GM19468 (cell line): ENCODE results near the gene KIAA1217.

Experiments
- ATAC-seq: cut with Tn5 transposase; IDR thresholded peaks from one replicate; pipeline ENCODE4 v1.9.1; 2021; ENCODE audit warnings: mild to moderate bottlenecking, moderate library complexity, moderate number of reproducible peaks; ENCODE audit not compliant: unreplicated experiment; ENCODE audit errors: extremely low read depth

Gene KIAA1217

DNA sequence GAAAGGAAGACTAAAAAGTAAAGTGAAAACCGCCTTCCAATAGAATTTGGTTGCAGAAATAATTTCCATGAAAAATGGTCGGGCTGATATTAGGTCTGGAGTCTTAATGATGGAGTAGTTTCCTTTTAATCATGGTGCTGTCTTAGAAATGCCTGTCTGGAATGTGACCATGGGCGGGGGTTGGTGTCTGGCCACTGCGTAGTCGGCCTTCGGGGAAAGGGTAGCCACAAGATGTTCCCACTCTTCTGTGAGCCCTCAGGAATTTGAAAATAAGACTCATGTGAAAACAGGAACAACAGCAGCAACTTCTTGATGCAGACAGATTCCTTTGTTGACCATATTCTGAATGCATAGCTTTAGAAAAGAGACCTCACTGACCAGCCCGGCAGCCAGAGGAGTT, 176.8 kb downstream of the KIAA1217 start:
- ATAC-seq: no peak

DNA sequence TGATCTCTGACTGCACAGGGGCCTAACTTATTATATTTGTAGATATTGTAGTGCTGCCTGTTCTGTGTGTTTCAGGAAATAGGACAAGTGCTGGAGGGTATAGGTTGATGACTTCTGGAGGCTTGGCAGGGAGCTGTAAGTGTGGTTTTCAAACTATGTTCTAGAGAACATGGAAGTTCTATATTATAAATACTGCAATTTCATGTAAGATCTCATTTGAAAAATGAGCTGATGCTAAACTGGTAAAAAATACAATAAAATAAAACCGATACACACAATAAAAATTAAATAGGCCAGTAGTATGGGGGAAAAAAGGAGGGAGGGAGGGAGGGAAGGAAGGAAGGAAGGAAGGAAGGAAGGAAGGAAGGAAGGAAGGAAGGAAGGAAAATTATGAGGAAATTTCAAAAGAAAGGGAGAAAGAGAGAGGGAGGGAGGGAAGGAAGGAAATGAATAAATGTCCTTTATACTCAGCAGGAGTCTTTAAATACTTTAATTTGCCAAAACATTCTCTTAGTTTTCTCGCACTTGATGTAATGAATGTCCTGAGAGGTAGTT, 181.3 kb downstream of the KIAA1217 start:
- ATAC-seq: no peak

DNA sequence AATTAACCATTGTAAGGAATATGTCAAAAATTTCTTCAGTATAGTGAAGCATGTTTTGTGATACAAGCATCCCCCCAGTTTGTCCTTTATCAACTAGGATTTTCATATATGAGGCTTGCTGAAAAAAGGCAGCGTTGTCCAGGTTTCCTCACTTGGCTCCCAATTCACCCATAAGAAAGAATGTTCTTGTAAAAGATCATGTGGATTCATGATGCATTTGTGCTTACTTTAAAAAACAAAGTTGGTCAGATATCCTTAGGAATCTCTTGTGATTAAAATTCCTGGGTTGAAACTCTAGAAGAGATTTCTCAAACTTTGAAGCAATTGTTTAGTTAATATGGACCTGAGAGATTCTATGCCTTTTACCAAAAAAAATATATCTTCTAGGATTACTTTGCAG, 181.8 kb downstream of the KIAA1217 start:
- ATAC-seq: no peak

DNA sequence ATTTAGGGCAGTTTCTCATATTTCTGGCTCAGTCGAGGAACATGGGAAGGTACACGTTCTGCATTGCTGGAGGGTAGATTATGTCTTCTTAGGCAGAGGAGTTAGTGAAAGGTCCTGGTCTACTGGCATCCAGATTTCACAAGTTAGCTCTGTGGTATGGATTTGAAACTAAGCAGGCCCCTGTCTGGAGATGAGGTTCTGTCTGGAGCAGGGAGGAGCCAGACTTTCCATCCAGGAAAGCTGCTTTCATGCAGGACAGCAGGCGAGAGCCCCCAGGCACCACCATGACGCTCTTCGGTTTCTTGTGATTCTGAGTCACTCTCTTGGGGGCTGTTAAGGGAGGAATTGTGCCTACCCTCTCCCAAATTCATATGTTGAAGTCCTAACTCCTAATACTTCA, 184.3 kb downstream of the KIAA1217 start:
- no peak for ATAC-seq

DNA sequence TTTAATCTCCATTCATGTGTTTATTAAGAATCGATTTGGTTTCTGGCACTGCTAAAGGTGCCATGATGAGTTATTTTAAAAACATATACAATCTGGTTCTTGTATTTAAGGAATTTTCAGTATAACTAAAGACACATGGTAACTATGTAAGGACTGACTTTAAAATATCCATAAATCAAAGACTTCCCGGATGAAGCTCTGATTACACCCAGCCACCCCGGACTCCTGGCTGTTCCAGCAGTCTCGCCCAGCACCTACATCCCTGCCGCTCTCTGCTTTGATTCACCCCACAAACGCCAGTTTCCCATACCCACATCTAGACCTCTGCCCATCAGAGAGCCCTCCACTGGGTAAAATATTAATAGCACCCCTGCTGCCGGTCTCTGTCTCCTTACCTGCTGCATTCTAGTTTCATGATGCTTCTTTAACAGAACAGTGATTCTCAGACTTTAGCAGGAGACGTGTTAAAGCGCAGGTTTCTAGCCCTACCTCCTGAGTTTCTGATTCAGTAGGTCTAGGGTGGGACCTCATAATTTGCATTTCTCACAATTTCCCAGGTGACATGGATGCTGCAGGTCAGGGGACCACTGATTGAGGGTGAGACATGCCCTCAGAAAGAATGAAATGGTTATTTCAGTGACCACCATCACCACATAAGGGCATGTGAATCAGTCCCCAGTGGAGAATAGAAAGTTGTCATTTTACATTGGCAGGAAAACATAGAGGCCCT, 185.7 kb downstream of the KIAA1217 start:
- peak; percentile 23 for ATAC-seq

DNA sequence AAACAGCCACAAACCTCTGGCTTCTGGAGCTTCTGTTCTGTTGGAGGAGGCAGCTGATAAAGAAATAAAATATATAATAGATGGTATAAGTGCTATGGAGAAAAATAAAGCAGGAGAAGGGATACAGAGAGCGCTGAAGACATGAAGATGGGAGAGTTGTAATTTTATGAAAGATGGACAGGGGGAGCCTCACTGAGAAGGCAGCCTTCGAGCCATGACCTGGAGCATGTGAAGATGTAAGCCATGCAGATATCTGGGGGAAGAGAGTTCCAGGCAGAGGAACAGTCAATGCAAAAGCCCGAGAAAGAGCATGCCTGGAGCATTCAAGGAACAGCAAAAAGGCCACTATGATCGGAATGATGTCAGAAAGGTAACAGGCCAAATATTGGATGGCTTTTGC, 187.5 kb downstream of the KIAA1217 start:
- no peak for ATAC-seq

DNA sequence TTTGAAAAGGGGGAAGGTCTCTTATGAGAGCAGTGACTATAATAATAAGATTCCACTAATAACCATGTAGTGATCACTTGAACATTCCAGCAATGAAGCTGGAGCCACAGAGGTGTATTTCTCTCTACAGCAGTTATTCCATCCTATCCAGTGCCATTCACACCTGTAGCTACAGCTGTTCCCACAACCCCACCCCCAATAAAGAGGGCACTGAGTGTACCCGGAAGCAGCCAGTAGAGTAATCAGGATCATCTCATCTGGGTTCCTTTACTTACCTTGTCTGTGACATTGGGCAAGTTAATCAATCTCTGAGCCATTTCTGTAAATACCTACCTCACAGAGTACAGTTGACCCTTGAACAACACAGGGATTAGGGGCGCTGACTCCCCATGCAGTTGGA, 188.7 kb downstream of the KIAA1217 start:
- no peak for ATAC-seq

DNA sequence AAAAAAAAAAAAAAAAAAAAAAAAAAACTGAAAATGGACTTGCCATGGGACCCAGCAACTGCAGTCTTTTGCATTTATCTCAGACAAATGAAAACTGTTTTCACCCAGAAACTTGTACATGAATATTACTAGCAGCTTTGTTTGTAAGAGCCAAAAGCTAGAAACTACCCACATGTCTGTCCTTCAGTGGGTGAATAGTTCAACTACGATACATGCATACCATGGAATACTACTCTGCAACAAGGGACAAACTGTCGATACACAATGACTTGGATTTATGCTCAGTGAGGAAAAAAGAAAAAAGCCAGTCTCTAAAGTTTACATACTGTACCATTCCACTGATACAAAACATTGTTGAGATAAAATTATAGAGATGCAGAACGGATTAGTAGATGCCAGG, 195.6 kb downstream of the KIAA1217 start:
- no peak for ATAC-seq

DNA sequence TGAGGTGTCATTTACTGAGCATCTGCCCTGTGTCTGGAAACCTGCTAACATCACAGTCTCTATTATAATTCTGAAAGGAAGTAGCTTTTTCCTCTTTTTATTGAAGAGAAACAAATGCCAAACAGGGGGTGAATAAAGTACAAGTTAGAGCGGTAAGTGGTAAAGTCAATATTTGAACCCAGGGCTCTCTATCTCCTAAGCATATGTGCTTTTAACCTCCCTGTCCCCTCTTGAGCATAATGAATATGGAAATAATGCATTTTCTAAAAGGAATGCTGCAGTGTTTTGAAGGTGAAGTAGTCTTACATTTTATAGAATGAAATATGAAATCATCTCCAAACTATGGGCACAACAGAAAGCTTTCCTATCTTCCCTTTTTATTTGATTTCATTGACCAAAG, 196.7 kb downstream of the KIAA1217 start:
- no peak for ATAC-seq

DNA sequence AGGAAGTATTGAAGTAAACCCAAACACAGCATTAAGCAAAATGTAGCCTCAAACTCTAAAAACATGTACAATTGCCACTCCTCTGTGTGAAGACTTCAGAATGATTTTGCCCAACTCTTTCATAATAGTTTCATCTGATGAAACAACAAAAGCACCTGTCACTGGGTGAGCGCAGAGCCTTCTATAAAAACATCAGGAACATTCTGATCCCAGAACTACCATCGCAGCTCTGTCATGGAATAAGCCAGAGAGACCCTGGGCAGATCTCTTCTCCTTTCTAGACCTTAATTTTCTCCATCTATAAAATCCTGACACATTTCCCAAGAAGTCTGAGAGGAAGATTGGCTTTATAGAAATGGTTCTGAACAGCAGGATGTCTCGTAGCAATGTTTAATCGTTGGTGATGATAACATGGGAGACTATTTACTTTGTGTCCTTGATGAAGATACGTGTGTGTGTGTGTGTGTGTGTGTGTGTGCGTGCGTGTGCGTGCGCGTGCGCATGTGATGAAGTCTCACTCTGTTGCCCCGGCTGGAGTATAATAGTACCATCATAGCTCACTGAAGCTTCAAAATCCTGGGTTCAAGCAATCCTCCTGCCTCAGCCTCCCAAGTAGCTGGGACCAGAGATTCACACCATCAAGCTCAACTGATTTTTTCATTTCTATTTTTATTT, 198.0 kb downstream of the KIAA1217 start:
- no peak for ATAC-seq

DNA sequence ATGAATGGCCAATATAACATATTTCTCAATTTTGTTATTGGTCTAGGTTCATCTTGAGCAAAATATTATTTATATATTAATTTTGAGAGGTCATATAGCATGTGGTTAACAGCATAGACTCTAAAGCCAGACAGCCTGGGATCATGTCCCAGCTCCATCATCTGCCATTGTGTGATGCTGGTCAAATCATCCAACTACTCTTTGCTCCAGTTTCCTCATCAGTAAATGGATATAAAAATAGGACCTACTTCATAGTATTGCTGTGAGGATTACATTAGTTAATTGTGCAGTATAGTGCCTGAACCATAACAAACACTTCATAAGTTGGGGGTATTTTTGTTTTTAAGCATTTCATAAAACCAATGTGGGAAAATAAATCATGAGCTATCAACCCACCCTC, 199.0 kb downstream of the KIAA1217 start:
- no peak for ATAC-seq

DNA sequence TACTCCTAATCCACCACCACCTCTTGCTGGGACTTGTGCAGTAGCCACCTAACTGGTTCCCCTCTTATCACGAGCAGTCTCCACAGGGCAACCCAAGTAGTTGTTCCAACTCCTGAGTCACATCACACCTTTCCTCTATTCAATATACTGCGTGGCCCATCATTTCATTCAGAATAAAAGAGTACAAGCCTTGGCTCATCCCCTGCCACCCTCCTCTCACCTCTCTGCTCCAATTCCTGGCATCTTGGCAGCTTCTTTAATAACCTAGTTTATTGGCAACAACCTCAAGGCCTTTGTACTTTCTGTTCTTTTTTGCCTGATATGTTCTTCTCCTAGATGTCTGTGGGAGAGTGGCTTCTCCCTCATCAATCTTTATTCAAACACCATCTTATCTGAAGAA, 199.4 kb downstream of the KIAA1217 start:
- ATAC-seq: no peak

DNA sequence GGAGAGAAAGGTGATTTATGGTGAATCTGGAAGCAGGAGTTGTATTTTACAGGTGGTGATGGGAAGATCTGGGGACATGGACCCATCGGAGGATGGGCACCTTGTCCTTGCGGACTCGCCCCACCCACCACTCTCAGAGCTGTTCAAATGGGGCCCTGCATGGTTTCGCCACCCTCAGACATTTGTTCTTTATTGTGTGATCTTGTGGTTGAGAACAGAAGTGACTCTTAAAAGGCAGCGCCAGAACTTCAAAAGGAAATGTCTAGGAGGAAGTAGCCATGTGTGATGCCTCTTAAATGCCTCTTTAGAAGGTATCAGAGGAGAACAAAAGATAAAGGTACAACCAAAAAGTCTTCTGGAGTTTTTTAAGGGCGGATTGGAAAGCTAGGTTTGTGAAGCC, 205.7 kb downstream of the KIAA1217 start:
- no peak for ATAC-seq

DNA sequence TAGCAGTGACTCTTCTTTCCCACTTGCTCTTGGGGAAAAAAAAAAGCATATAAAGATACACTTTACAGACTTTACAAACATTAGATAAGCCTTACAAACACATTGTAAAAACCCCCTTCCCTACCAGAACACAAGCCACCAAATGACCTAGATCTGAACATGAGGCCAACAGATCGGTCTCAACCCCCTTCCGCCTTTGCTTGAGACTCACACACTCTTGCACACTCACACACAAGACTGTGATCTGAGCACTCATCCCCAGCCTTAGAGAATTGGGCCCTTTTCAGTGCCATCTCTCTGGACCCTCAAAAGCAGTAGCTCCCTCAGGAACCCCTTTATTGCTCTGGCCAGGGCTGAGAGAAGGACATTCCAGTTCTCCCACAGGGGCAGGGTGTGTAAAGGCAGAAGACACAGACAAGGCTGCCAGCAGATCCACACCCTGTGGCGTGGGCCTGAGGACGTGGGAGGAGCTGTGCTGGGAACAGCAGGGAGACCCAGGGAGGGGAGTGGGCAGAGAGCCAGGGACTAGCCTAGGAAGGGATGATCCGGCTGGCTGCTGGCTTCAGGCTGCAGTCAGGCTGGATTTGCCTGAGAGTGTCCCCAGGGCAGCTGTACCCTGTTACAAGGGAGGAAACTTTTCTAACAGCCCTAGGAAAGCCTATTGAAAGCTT, 206.7 kb downstream of the KIAA1217 start:
- ATAC-seq: no peak

DNA sequence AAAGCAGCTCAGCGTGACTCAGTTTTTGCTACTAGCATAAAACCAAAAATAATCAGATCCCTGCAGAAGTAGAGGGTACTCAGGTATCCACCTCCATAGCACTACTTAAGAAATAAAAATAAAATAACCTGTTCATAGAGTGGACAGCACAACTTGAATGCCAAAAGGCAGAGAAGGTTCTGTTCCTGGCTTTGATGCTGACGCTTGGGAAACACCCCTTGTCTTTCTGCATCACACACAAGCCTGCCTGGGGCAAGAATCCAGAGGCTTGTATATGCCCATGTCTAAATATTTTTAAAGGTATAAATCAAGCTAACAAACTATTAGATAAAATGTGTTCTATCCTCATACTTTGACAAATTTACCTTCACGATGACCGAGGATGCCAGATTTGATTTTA, 207.3 kb downstream of the KIAA1217 start:
- no peak for ATAC-seq

DNA sequence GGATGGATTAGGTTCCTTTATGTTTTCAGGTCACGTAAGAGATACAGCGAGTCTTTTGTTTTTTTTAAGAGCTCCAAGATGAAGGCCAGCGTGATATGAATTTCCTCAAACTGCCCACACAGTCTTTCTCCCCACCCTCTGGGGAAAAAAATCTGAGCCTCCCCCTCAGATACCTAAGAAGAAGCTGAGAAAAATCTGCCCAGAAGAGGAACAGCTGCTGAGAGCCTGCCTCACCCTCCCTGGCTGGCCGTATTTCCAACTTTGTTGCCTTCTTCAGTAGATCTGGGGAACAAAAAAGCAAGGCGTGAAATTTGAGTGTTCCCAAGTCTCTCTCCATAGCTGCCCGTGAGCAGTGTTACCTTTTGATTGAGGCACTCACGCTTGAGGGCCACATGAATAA, 208.1 kb downstream of the KIAA1217 start:
- ATAC-seq: no peak

DNA sequence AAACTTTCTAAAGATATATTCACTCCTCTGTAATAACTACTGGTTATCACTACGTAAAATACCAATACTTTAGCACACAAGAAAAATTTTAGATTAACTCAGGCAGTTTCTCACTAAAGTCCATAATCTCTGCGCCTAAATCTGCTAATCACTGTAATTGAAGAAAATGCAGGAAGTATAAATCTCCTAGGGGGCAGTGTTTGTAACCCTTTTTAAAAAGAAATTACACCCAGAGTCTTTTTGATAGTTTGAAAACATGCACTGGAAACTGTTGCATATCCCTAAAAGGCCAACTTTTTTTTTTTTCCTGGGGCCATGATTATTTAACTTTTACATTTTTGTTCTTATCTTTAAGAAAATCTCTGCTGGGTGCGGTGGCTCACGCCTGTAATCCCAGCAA, 209.6 kb downstream of the KIAA1217 start:
- no peak for ATAC-seq

DNA sequence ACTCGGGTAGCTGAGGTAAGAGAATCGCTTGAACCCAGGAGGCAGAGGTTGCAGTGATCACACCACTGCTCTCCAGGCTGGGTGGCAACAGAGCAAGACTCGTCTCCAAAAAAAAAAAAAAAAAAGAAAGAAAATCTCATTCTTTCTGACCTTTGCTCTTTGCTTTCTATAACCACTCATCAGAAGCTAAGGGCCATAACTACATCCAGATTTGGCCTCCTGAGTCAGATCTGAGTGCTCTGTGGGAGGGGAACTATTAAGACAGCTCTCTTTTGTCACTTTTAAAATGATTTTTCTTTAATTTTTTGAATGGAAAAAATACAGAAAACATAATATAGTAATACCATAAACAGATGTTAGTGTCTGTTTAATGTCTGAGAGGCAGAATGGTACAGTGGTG, 210.1 kb downstream of the KIAA1217 start:
- ATAC-seq: no peak

DNA sequence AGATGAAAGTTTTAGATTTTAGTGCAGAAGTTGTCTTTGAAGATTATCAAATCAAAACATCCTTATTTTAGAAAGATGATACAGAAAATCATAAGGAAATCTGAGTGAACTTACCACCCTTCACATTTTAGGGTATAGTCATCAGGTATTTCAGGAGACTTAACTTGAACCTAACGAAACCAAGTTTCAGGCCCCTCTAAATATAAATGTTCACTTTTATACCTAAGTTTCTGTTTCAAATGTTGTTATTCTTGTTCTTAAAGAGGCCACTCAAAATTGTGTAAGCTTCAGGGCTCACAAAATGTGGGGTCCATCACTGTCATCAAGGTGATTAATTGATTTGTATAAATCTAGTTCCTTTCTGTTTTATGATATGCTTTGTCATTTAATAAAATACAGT, 216.2 kb downstream of the KIAA1217 start:
- ATAC-seq: no peak

DNA sequence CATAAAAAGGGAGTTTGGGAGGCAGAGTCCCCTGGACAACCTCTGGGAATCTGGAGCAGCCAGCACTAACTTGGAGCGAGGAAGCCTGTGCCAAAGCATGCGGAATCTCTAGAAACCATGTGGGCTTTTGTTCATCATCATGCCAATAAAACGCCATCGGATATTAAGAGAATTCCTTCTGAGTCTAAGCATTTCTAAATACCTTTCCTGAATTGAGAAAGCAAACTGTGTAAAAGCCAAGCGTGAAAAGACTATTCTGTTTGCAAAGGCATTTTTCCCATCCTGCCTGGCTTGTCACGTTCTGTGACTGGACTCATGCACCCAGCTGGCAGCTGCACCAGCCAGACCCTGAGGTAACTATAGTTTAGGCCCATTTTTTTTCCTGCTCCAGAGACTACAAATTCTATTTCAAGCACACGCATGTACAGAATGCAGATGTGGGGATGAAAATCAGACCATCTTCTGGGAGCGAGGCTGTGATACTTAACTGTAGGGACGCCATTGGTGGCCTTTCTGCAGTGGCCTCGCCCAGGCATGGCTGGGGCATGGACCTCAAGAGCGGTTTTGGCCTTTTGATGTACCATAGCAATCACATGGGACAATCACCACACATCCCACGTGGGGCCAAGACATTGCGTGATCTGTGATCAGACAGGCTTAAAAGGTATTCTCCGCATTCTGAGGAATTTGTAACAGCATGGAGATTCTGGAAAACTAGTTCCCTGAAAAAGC, 218.9 kb downstream of the KIAA1217 start:
- no peak for ATAC-seq

DNA sequence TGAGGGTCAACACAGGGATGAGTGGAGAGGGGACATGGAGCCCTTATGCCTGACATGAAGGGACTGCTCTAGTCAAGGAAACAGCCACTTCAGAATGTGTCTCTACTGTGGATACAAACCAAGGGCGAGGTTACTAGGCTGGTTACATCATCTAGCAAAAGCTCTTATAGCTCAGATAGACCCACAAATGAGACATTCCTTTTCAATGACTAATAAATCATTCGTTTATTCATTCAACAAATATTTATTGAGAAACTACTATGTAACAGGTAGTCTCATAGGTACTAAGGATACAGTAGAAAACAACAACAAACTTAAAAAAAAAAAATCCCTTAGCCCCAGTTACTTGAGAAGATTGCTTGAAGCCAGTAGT, 219.5 kb downstream of the KIAA1217 start:
- no peak for ATAC-seq
